MM.1S (cell line): ENCODE data around the gene OR1L6.

Experiments used
- EZH2 ChIP-seq: fragments of 300-600 bp; sonication (generic); optimal IDR thresholded peaks from 2 replicates; pipeline ENCODE3; 2017; ENCODE audit warnings: low read depth, mild to moderate bottlenecking, antibody characterized with exemption, low read length, mixed read lengths
- EZH2phosphoT487 ChIP-seq: fragments of 300-600 bp; sonication (generic); IDR thresholded peaks from 2 replicates; pipeline ENCODE4 v1.6.1; 2018; ENCODE audit warnings: antibody characterized with exemption, low read length
- TF ChIP-seq, protein P1 (sequence below): fragments of 300-600 bp; sonication (generic); IDR thresholded peaks from 2 replicates; pipeline ENCODE4 v1.5.1; 2016; ENCODE audit warnings: antibody characterized with exemption, low read length, mixed read lengths

GRCh38 chr9:122777935-122778627 is 36.0 kb downstream of the OR1L6 start:
- TF ChIP-seq EZH2phosphoT487, result no peak
- TF ChIP-seq EZH2, result no peak
- TF ChIP-seq, protein P1, sequence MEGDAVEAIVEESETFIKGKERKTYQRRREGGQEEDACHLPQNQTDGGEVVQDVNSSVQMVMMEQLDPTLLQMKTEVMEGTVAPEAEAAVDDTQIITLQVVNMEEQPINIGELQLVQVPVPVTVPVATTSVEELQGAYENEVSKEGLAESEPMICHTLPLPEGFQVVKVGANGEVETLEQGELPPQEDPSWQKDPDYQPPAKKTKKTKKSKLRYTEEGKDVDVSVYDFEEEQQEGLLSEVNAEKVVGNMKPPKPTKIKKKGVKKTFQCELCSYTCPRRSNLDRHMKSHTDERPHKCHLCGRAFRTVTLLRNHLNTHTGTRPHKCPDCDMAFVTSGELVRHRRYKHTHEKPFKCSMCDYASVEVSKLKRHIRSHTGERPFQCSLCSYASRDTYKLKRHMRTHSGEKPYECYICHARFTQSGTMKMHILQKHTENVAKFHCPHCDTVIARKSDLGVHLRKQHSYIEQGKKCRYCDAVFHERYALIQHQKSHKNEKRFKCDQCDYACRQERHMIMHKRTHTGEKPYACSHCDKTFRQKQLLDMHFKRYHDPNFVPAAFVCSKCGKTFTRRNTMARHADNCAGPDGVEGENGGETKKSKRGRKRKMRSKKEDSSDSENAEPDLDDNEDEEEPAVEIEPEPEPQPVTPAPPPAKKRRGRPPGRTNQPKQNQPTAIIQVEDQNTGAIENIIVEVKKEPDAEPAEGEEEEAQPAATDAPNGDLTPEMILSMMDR, result no peak
